Neural cell (in vitro differentiated cells): ENCODE measurements around the gene PLCXD3. TPM values are rescaled to one million over a fixed set of nuclear protein-coding genes. Genes with fewer than 3 reads are reported as not detected.

Experiments
- H2AFZ ChIP-seq: fragments of 200-600, 300-800 bp; sonication (generic), shearing (Covaris generic); 2 replicates; pipeline ENCODE4 v1.6.0; 2014; ENCODE audit warnings: low read depth, mild to moderate bottlenecking, antibody characterized with exemption, low read length, moderate library complexity
- H3F3A ChIP-seq: fragments of 200-600 bp; shearing (Covaris generic); 2 replicates; pipeline ENCODE4 v1.6.1; 2016; ENCODE audit warnings: mild to moderate bottlenecking, moderate library complexity, mixed read lengths, antibody characterized with exemption, low read length; ENCODE audit not compliant: insufficient read depth, poor library complexity, severe bottlenecking
- H3K27ac ChIP-seq: fragments of 200-600, 300-800 bp; sonication (generic), shearing (Covaris generic); 2 replicates; pipeline ENCODE4 v1.5.1; 2014; ENCODE audit warnings: mild to moderate bottlenecking, low read length, moderate library complexity
- H3K27me3 ChIP-seq: fragments of 300-800, 200-600 bp; sonication (generic), shearing (Covaris generic); 2 replicates; pipeline ENCODE4 v1.6.0; 2014; ENCODE audit warnings: mild to moderate bottlenecking, low read depth, low read length, moderate library complexity; ENCODE audit not compliant: insufficient read depth
- H3K36me3 ChIP-seq: fragments of 300-800, 200-600 bp; sonication (generic), shearing (Covaris generic); 2 replicates; pipeline ENCODE4 v1.5.1; 2014; ENCODE audit warnings: mild to moderate bottlenecking, antibody characterized with exemption, low read length, moderate library complexity; ENCODE audit not compliant: insufficient read depth
- H3K4me2 ChIP-seq: fragments of 300-800, 200-600 bp; sonication (generic), shearing (Covaris generic); 2 replicates; pipeline ENCODE4 v1.6.0; 2014; ENCODE audit warnings: mild to moderate bottlenecking, low read length
- H3K4me3 ChIP-seq: fragments of 300-800, 200-600 bp; sonication (generic), shearing (Covaris generic); 2 replicates; pipeline ENCODE4 v1.5.1; 2014; ENCODE audit warnings: mild to moderate bottlenecking, low read length, moderate library complexity
- H3K79me2 ChIP-seq: fragments of 200-600 bp; shearing (Covaris generic); replicated peaks from 2 replicates; pipeline ENCODE4 v1.6.0; 2014; ENCODE audit warnings: mild to moderate bottlenecking, low read length, moderate library complexity; ENCODE audit not compliant: insufficient read depth
- H3K9ac ChIP-seq: fragments of 300-800, 200-600 bp; sonication (generic), shearing (Covaris generic); 2 replicates; pipeline ENCODE4 v1.6.1; 2016; ENCODE audit warnings: mild to moderate bottlenecking, low read length, mixed read lengths
- H3K9me2 ChIP-seq: fragments of 200-600 bp; shearing (Covaris generic); 2 replicates; pipeline ENCODE4 v1.6.1; 2016; ENCODE audit warnings: mild to moderate bottlenecking, low read length, mixed read lengths; ENCODE audit not compliant: insufficient read depth
- H3K9me3 ChIP-seq: fragments of 200-600, 300-800 bp; sonication (generic), shearing (Covaris generic); 2 replicates; pipeline ENCODE4 v1.6.1; 2016; ENCODE audit warnings: mild to moderate bottlenecking, mixed run types, low read length, moderate library complexity, mixed read lengths
- H4K20me1 ChIP-seq: fragments of 200-600 bp; shearing (Covaris generic); 2 replicates; pipeline ENCODE4 v1.6.1; 2016; ENCODE audit warnings: mild to moderate bottlenecking, mixed run types; ENCODE audit not compliant: insufficient read depth
- EP300 ChIP-seq: fragments of 450-650 bp; conservative IDR thresholded peaks from 2 replicates; pipeline ENCODE4 v1.6.1; 2014; ENCODE audit warnings: antibody characterized with exemption, mild to moderate bottlenecking, moderate library complexity; ENCODE audit not compliant: poor library complexity, severe bottlenecking
- EZH2 ChIP-seq: fragments of 200-600, 300-800 bp; shearing (Covaris generic), sonication (generic); IDR thresholded peaks from 2 replicates; pipeline ENCODE4 v1.6.1; 2014; ENCODE audit warnings: antibody characterized with exemption, low read length, borderline replicate concordance, mild to moderate bottlenecking; ENCODE audit not compliant: insufficient read depth, poor library complexity, severe bottlenecking
- MXI1 ChIP-seq: fragments of 450-650 bp; conservative IDR thresholded peaks from 2 replicates; pipeline ENCODE4 v1.6.1; 2014; ENCODE audit warnings: antibody characterized with exemption, mild to moderate bottlenecking; ENCODE audit not compliant: poor library complexity, severe bottlenecking
- POLR2AphosphoS5 ChIP-seq: IDR thresholded peaks from 2 replicates; pipeline ENCODE4 v1.6.1; 2012
- RAD21 ChIP-seq: fragments of 450-650 bp; conservative IDR thresholded peaks from 2 replicates; pipeline ENCODE4 v1.6.1; 2014; ENCODE audit warnings: antibody characterized with exemption, mild to moderate bottlenecking, moderate library complexity
- REST ChIP-seq: IDR thresholded peaks from 2 replicates; pipeline ENCODE4 v1.6.1; 2012; ENCODE audit warnings: borderline replicate concordance
- SMC3 ChIP-seq: fragments of 450-650 bp; conservative IDR thresholded peaks from 2 replicates; pipeline ENCODE4 v1.6.1; 2014; ENCODE audit warnings: antibody characterized with exemption, mild to moderate bottlenecking, moderate library complexity; ENCODE audit not compliant: poor library complexity
- TAF1 ChIP-seq: IDR thresholded peaks from 2 replicates; pipeline ENCODE4 v1.6.1; 2012; ENCODE audit warnings: low read depth
- polyA plus RNA-seq: library from polyadenylated mRNA; depleted of rRNA; stranded (reverse); fragments of >200 nt; gene quantifications from 2 replicates; pipeline ENCODE4 v1.2.3, GENCODE V29; 2014
- TF ChIP-seq, protein P1 (sequence below): fragments of 450-650 bp; IDR thresholded peaks from 2 replicates; pipeline ENCODE4 v1.5.1; 2014; ENCODE audit warnings: antibody characterized with exemption, mild to moderate bottlenecking, moderate library complexity; ENCODE audit not compliant: poor library complexity, severe bottlenecking

PLCXD3 gene
- polyA plus RNA-seq, 1 donor from 2014 or later: 6.6 TPM

DNA sequence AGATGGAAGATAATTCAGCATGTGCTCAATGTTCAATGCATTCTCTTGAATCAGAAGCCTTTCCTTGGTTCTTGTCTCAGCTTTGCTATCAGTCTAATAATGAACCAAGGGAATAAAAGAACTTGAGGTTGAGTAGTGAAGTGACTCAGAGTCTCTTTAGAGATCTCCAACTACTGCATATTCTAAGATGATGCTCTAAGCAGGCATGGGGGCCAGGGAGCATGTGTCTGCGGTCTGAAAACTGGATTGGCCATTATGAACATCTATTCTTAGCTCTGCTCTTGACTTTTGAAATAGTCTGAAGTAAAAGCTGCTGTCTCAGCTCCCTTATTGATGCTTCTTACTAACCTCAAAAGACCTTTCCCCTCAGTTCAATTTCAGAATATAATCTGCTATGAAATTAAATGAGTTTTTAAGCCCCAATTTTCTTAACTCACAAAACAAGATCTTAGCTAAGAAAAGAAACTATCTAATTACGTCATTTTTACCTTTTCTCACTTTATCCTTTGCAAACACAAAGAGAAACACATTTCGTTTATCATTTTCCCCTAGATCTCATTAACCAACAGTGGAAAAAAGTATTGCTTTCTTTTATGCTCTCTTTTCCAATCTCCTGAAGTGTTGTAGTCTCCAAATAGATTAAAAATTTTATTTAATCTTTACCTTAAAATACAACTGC, 44.8 kb downstream of the PLCXD3 start:
- TF ChIP-seq RAD21: no peak
- no peak for TF ChIP-seq SMC3
- TF ChIP-seq, protein P1, sequence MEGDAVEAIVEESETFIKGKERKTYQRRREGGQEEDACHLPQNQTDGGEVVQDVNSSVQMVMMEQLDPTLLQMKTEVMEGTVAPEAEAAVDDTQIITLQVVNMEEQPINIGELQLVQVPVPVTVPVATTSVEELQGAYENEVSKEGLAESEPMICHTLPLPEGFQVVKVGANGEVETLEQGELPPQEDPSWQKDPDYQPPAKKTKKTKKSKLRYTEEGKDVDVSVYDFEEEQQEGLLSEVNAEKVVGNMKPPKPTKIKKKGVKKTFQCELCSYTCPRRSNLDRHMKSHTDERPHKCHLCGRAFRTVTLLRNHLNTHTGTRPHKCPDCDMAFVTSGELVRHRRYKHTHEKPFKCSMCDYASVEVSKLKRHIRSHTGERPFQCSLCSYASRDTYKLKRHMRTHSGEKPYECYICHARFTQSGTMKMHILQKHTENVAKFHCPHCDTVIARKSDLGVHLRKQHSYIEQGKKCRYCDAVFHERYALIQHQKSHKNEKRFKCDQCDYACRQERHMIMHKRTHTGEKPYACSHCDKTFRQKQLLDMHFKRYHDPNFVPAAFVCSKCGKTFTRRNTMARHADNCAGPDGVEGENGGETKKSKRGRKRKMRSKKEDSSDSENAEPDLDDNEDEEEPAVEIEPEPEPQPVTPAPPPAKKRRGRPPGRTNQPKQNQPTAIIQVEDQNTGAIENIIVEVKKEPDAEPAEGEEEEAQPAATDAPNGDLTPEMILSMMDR: no peak
- TF ChIP-seq EP300: no peak
- no peak for TF ChIP-seq MXI1
- TF ChIP-seq EZH2: no peak
- TF ChIP-seq POLR2AphosphoS5: no peak
- no peak for TF ChIP-seq TAF1
- TF ChIP-seq REST: no peak
- no peaks in the 10 kb centered on the region for H4K20me1 ChIP-seq
- no peaks in the 10 kb centered on the region for H3K9me2 ChIP-seq
- H3K4me3 ChIP-seq: no peak overlapping the region
- H3F3A ChIP-seq: no peaks in the 10 kb centered on the region
- H2AFZ ChIP-seq: no peak overlapping the region
- H3K27ac ChIP-seq: no peak overlapping the region
- H3K79me2 ChIP-seq: no peaks in the 10 kb centered on the region
- no peaks in the 10 kb centered on the region for H3K27me3 ChIP-seq
- H3K9me3 ChIP-seq: no peaks in the 10 kb centered on the region
- no peaks in the 10 kb centered on the region for H3K36me3 ChIP-seq
- H3K4me2 ChIP-seq: no peak overlapping the region
- no peak overlapping the region for H3K9ac ChIP-seq

- Histone ChIP-seq H3K4me3 (no peak overlapping the region), H4K20me1 (no peaks in the 10 kb centered on the region), H3F3A (no peaks in the 10 kb centered on the region), H3K27ac (no peak overlapping the region), H3K27me3 (no peaks in the 10 kb centered on the region), H3K36me3 (no peaks in the 10 kb centered on the region), H3K9me2 (no peaks in the 10 kb centered on the region), H3K4me2 (no peak overlapping the region), H3K9ac (no peak overlapping the region), H2AFZ (no peak overlapping the region), H3K79me2 (no peaks in the 10 kb centered on the region), H3K9me3 (no peaks in the 10 kb centered on the region)
- TF ChIP-seq POLR2AphosphoS5 (peak; percentile 75), EP300 (peak; percentile 93)
- TF ChIP-seq, protein P1: no peak
Measured at GRCh38 chr5:41459557-41459956, 50.8 kb downstream of the PLCXD3 start.
